Colonic mucosa (tissue), 4 donors: Measurements from ENCODE around the gene TMEM45A. TPM values are rescaled to one million over a fixed set of nuclear protein-coding genes. Genes with fewer than 3 reads are reported as not detected.
A peak's percentile ranks its signal among the peaks of the same experiment; 100 is the strongest.

Source experiments
- DNase-seq: peaks from one replicate; pipeline ENCODE4 v3.0.0-alpha.2; 2020
- H3K27ac ChIP-seq: fragments of 200-600 bp; one replicate; pipeline ENCODE4 v1.8.0; 2021
- H3K27me3 ChIP-seq: fragments of 200-600 bp; one replicate; pipeline ENCODE4 v1.8.0; 2021
- H3K36me3 ChIP-seq: fragments of 200-600 bp; one replicate; pipeline ENCODE4 v1.8.0; 2021
- H3K4me1 ChIP-seq: fragments of 200-600 bp; one replicate; pipeline ENCODE4 v1.8.0; 2021; ENCODE audit warnings: mild to moderate bottlenecking
- H3K4me3 ChIP-seq: fragments of 200-600 bp; one replicate; pipeline ENCODE4 v1.8.0; 2021
- H3K9ac ChIP-seq, 2 donors: one replicate each; pipeline ENCODE4 v1.7.0; 2013; ENCODE audit warnings: control low read depth in 2 of 2, low read depth in 2 of 2, low read length in 2 of 2
- H3K9me3 ChIP-seq: fragments of 200-600 bp; one replicate; pipeline ENCODE4 v1.8.0; 2021
- intact Hi-C: fragments of 100-400 bp; cut with DNase I; formaldehyde crosslinking; loops from one replicate; pipeline ENCODE4 v1.14.1; 2022
- total RNA-seq, 2 donors: library from RNA; stranded (reverse); fragmentation: NEBNext Ultra II Directional in 1 of 2; extraction: Animal tissue kit (Norgen Biotek cat#: 25700) in 1 of 2; gene quantifications; one replicate each; pipeline ENCODE4 v1.2.1, GENCODE V29; 2021
- TF ChIP-seq, protein P1 (sequence below): fragments of 200-600 bp; IDR thresholded peaks from one replicate; pipeline ENCODE4 v1.8.0; 2022; ENCODE audit warnings: antibody characterized with exemption, mild to moderate bottlenecking
- donor health status: healthy.
- donor health status: DM: no; HTN: no; CAD: no.
- donor health status: DM: no; HTN: no; CAD: no.

Gene TMEM45A
- total RNA-seq, 2 donors from 2014 or later = 2.9 to 4.0 TPM

- DNase-seq = peak; percentile 42
- TF ChIP-seq, protein P1, sequence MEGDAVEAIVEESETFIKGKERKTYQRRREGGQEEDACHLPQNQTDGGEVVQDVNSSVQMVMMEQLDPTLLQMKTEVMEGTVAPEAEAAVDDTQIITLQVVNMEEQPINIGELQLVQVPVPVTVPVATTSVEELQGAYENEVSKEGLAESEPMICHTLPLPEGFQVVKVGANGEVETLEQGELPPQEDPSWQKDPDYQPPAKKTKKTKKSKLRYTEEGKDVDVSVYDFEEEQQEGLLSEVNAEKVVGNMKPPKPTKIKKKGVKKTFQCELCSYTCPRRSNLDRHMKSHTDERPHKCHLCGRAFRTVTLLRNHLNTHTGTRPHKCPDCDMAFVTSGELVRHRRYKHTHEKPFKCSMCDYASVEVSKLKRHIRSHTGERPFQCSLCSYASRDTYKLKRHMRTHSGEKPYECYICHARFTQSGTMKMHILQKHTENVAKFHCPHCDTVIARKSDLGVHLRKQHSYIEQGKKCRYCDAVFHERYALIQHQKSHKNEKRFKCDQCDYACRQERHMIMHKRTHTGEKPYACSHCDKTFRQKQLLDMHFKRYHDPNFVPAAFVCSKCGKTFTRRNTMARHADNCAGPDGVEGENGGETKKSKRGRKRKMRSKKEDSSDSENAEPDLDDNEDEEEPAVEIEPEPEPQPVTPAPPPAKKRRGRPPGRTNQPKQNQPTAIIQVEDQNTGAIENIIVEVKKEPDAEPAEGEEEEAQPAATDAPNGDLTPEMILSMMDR = peak; percentile 64
- H3K9ac ChIP-seq = no peak overlapping the region
- no peaks in the 10 kb centered on the region for H3K9me3 ChIP-seq
- no peak overlapping the region for H3K4me3 ChIP-seq
- H3K4me1 ChIP-seq = no peaks in the 10 kb centered on the region
- H3K27me3 ChIP-seq = no peaks in the 10 kb centered on the region
- no peak overlapping the region for H3K27ac ChIP-seq
- intact Hi-C loops = loop anchor here (10.0 kb wide), 1 partner anchor 172 kb away; no protein-coding TSS in a partner anchor
- no peaks in the 10 kb centered on the region for H3K36me3 ChIP-seq
Observed at GRCh38 chr3:100463002-100463401, 29.4 kb upstream of the TMEM45A start.

GRCh38 chr3:100463646-100464155 lies 28.7 kb upstream of the TMEM45A start:
- Histone ChIP-seq H3K4me3 (no peak overlapping the region), H3K27me3 (no peaks in the 10 kb centered on the region), H3K4me1 (no peaks in the 10 kb centered on the region), H3K27ac (no peak overlapping the region), H3K36me3 (no peaks in the 10 kb centered on the region), H3K9me3 (no peaks in the 10 kb centered on the region), H3K9ac (no peak overlapping the region)
- intact Hi-C loops = loop anchor here (10.0 kb wide), 1 partner anchor 171 kb away; no protein-coding TSS in a partner anchor
- DNase-seq = no peak
- TF ChIP-seq, protein P1 = no peak

- H3K27ac ChIP-seq = no peak overlapping the region
- H3K9me3 ChIP-seq = no peaks in the 10 kb centered on the region
- intact Hi-C loops = loop anchor here (5.0 to 10.0 kb wide), 2 partner anchors 116 to 169 kb away; no protein-coding TSS in a partner anchor
- H3K27me3 ChIP-seq = no peaks in the 10 kb centered on the region
- H3K36me3 ChIP-seq = no peaks in the 10 kb centered on the region
- TF ChIP-seq, protein P1 = no peak
- no peak for DNase-seq
- H3K4me1 ChIP-seq = no peaks in the 10 kb centered on the region
- no peak overlapping the region for H3K4me3 ChIP-seq
- H3K9ac ChIP-seq = peak overlapping the region in 1 of 2 donors; percentile 7
Observed at GRCh38 chr3:100465892-100466777, 26.3 kb upstream of the TMEM45A start.

DNA sequence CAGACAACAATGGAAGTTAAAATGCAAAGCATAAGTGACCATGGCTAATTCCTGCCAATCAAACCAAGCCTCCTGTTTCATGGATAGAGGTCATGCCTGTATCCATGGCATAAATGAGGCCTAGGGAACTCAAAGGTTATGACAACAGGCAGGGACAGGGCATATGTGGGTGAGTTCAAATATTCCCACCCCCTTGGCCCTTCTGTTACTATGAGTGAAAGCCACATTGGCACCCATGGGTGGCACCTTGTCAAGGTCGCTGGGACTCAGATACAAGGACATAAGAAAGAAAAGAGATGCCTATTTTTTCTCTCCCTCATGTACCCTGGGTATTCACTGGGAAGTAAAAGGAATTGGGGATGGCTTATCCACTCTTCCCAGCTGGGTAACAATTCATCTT lies 25.3 kb upstream of the TMEM45A start:
- no peak overlapping the region for H3K4me3 ChIP-seq
- H3K27me3 ChIP-seq = no peaks in the 10 kb centered on the region
- H3K9me3 ChIP-seq = no peaks in the 10 kb centered on the region
- no peak overlapping the region for H3K9ac ChIP-seq
- intact Hi-C loops = loop anchor here (5.0 to 10.0 kb wide), 2 partner anchors 115 to 168 kb away; no protein-coding TSS in a partner anchor
- no peak for DNase-seq
- TF ChIP-seq, protein P1 = no peak
- H3K27ac ChIP-seq = no peak overlapping the region
- H3K4me1 ChIP-seq = no peaks in the 10 kb centered on the region
- no peaks in the 10 kb centered on the region for H3K36me3 ChIP-seq

DNA sequence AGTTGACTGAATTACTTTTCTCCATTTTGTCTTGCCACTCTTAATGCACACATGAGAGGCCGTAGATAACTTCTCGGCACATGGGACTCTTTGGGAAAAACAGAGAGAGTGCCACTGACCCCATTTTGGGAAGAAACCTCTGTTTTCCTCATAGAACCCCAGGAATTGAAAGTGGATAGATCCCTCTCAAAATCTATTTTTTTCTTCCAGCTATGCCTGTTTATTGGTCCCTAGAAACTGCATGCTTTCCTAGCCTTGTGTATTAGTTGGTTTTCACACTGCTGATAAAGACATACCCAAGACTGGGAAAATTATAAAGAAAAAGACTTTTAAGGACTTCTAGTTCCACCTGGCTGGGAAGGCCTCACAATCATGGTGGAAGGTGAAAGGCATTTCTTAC lies 23.7 kb upstream of the TMEM45A start:
- Histone ChIP-seq H3K9me3 (no peaks in the 10 kb centered on the region), H3K27ac (no peak overlapping the region), H3K27me3 (no peaks in the 10 kb centered on the region), H3K4me1 (no peaks in the 10 kb centered on the region), H3K36me3 (no peaks in the 10 kb centered on the region), H3K4me3 (no peak overlapping the region), H3K9ac (no peak overlapping the region)
- intact Hi-C loops = loop anchor here (5.0 to 10.0 kb wide), 2 partner anchors 114 to 166 kb away; no protein-coding TSS in a partner anchor
- TF ChIP-seq, protein P1 = no peak
- DNase-seq = no peak
